ENCODE results near the gene ABCG1.

Gene ABCG1

DNA sequence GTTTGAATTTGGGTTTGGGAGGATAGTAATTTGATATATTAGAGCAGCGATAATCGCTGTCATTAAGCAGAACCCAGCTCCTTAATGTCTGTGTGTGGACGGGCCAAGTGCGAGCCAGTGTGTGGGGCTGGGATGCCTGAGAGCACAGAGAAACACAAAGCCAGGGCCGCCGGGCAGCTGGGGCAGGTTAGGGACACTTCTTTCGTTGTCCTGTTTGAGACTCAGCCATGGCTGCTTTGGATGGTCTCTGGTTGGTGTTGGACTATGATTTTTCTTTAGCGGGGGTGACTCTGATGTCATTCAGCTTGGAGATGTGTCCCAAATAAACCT, 33.4 kb downstream of the ABCG1 start:
- no peak for DNase-seq

DNA sequence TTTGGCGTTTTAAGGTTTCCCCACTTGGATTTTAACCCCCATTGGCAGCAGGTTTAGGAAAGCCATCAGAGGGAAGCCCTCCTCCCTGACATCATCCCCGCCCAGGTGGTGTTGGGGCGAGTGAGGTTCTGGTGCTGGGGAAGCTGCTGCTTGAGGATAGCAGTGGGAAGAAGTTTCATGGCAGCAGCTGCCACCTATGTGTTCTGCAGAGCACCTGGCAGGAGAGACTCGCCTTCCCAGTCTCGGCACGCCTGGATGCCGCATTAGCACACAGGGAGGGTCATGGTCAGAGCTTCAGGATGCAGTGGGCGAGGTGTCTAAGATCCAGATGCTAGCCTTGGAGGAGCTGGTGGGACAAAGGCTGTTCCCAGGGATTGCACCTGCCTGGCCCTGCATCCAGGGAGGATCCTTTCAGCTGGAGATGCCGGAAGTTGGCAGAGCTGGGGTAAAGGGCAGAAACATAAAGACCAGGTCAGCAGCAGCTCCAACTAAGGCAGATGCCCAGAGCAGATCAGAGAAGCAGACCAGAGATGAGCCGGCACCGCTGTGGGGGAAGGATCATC, 33.9 kb downstream of the ABCG1 start:
- no peak for DNase-seq

DNA sequence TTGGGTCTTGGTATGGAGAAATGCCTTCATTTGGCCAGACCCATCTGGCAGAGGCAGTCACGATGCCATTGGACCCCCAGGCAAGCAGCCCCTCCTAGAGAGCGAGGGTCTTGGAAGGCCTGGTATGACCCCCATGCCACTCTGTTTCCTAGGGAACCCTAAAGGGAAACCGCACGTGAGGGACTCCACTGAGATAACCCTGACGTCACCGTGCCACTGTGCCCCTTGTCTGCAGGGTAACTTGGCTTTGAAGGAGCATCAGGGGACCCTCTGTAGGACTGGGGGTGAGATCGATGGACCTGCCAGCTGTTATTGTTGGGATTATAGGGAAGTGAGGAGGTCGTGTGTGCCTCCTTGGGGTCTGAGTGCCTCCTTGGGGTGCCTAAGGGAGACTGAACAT, 34.5 kb downstream of the ABCG1 start:
- DNase-seq: no peak

DNA sequence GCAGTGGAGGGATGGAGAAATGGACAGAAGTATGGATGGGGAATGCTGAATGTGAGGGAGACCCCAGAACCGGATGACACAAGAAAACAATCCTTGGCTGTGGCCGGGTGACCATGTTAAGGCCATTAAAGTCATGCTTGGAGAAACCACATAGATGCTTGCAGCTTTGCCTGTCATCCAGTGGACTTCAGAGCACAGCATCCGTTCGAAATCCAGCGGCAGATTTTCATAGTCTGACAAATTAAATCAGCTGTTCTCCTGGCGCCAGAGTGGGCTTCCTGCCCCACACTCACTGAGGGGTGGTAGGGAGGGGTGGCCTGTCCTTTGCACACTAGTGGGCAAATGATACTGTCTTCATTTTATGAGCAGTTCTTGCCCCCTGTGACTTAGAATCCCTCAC, 35.1 kb downstream of the ABCG1 start:
- no peak for DNase-seq

DNA sequence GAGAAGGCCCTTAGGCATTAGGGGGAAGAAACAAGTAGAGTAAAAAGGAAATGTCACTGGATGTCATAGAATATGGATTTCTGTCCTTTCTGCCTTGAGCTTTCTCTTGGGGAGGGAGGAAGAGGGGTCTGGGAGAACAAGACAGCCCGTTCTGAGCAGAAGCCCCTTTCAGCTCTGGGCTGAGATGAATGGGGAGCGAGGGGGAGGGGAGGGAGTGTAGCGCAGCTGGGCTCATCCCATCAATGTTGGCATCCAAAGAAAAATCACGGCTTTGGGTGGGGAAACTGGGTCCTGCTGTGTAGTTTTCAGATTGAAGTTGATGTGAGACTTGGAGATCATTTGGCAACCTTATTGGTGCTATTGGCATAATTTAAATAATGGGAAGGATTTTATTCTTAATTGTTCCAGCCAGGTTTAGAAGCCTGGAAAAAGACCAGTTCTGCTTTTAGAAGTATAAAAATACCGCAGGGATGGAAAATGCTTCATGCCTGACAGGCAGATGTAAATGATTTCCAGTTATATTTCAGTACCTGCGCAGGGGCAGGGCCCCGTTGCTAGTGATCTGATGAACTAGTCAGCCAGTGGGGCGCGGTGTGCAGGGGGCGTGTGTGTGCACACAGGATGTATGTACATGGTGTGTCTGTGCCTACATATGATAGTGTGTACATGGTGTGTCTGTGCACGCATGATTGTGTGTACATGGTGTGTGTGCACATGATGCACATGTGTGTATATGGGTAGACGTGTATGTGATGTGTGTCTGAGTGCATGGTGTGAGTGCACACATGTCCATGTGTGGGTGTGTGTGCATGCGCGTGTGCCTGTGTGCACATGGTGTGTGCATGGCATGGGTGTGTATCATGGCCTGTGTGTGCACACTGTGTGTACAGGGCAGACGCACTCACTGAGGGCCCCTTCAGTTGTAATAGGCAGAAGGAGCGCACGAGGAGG, 36.0 kb downstream of the ABCG1 start:
- DNase-seq: no peak

DNA sequence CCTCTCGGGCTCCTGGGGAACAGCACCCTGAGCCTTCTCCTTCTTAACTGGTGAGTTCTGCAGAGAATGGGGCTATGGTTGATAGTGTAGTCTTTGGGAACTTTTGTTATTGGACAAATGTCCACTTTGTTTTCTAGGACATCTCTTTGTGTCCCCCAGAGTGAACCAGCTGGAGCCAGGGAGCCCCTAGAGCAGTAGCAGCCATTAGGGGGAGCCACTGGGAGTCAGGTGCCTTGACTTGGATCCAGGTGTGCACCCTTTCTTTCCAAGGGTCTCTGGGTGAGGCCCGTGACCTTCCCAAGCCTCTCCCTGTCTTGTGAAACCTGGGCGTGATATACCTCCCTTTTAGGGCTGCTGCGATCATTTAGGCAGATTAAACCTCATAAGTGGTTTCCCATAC, 36.9 kb downstream of the ABCG1 start:
- no peak for DNase-seq

DNA sequence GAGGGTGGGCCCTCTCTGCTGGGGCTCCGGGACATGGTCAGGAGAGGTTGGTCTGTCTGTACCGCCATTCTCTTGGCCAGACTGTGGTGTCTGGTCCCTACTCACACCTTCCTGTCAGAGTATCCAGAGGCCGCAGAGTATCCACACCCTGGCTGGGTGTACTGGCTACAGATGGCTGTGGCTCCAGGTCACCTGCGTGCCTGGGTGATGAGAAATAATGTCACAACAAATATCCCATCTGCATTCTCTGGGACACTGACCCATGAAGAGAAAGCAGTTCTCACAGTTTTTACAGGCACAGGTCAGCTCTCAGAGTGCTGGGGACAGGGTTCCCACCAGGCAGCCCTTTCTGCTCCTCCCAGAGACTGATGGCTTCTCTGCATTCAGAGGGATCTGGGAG, 37.4 kb downstream of the ABCG1 start:
- DNase-seq: no peak

DNA sequence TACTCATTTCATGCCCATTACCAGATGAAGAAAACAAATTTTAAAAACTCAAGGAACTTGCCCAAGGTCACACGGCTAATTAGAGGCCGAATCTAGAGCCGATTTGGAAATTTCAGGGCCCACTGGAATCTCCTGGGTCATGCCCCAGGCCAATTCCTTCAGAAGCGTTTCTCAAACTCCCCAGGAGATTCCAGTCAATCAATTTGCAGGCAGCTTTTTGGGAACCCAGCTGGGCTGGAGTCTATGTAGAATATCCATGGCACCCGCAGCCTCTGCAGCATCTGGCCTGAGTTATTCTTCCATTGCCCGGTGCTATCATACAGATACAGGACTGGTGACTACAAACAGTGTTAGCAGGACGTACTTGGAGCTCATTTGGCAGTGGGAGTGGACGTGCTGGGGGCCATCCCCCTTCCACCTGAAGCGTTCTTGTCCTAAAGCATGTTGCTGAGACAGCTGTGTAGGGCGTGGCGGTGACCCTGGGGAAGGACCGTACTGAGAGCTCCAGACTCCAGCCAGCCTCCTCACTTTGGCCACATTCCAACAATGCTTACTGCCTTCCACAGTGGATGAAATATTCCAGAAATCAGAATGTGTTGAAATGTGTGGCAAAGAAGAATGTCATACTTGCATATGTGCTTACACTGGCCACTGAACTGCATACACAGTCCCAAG, 38.3 kb downstream of the ABCG1 start:
- no peak for DNase-seq

DNA sequence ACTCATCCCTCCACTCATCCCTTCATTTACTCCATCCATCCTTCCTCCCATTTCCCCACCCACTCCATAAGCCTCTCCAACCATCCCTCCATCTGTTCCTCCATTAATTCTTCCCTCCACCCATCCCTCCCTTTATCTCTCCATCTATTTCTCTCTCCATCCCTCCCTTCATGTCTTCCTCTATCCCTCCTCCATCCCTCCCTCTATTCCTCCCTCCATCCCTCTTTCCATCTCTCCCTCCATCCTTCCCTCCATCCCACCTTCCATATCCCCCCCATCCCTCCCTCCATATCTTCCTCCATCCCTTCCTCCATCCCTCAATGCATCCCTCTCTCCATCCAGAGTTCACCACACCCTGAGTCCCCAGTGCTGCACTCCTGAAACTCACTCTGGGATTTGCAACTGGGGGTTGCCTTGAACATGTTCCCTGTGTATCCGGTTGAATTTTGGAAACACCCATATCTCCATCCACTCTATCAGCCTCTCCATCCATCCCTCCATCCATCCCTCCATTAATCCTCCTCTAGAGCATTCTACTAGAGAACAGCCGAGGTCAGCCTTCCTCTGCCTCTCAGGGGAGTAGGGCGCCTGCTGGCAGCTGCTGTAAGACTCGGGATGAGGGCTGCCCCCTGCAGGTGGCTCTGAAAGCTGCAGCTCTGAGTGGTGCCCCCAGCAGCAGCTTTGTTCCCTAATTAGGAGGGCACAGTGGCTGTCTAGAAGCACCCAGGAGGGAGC, 39.4 kb downstream of the ABCG1 start:
- DNase-seq: peak; percentile 82

DNA sequence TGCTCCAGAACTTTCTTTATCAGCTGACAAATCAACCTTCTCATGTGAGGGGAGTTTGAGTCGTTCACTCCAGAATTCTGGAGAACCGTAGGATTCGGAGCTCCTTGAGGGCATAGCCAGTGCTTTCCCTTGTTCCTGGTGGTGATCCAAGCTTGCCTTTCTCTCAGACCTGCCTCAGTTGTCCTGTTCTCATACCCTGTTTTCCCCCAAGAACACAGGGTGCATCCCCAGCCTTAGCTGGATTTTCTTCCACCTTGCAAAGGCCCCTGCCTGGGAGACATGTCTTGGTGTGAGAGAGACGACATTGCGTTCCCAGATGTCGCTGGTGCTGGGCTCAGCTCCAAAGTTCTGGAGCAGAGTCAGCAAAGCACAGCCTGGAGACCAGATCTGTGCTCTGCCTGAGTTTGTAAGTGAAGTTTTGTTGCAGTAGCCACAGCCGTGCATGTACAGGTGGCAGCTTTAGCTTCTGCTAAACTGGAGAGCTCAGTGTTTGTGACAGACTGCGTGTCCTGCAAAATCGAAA, 40.0 kb downstream of the ABCG1 start:
- no peak for DNase-seq

DNA sequence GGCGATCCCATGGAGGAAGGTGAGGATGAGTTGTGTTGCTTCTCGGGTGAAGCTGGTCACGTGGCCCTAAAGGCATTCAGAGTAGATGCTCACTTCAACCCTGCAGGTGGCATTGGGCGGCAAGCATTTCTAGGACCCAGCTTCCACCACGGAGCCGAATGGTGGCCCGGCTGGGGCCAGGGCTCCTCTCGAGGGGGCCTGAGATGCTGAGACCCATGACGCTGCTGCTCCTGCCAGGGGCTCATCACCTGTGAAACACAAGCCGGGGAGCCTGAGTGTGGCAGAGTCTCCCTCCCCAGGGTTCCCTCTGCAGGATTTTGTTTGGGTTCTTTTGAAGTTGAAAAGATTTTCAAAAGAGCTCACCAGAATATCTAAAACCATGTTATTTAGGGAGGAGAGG, 41.2 kb downstream of the ABCG1 start:
- DNase-seq: no peak

DNA sequence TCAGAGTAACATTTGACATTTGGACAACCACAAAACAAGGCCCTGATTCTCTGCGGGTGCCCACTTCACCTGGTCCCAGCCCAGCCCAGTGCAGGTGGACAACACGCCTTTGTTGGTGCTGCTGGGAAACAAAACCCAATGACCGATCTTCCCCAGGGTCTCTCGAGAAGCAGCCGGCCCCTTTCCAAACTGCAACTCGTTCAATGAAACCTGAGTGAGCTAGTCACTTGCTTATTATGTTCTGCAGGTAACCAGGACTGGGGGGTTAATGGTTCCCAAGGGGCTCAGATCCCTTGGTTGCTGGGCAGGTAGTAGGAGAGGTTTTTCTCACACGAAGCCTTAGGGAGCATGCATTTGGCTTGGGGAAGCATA, 42.9 kb downstream of the ABCG1 start:
- no peak for DNase-seq

DNA sequence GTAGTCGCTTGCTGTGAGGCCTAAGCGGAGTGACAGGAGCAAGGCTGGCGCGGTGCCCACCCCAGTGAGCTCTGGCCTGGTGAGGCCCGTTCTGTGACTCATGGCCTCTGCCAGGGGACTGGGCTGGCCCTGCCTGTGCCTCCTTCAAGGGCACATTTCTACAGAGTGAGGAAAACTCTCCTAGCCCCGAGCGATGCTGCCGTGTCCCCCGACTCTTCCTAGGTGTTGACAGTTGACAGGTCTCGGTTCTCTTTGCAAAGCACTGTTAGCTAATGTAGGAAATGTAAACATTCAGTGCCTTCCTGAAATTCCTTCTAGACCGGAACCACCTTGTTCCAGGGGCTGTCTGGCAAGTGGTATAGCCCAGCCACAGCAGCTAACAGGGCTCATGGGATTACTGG, 43.9 kb downstream of the ABCG1 start:
- DNase-seq: peak in 1 of 2 donors; percentile 44

DNA sequence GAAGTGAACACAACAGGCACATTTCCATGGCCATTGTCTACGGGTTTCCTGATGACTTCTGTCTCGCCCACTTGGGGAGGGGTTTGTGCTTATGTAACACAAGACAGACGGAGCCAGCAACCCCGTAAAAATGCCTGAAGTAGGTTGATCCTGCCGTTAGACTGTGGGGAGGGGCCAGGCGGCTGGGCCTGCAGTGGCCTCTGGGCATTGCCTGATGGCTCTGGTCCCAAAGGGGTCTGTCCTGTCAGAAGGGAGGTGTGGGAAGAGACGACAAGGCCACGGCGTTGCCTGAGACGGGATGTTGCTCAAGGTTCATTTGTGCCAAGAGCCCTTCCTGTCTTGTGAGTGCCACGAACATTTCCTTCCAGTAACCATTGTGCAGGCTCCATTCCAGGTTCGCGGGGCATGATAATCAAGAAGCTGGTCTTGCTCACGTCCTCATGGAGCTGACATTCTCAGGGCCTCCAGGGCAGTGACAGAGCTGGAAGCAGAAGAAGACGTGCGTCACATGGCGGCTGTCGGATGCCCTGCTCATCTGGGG, 44.7 kb downstream of the ABCG1 start:
- DNase-seq: no peak

DNA sequence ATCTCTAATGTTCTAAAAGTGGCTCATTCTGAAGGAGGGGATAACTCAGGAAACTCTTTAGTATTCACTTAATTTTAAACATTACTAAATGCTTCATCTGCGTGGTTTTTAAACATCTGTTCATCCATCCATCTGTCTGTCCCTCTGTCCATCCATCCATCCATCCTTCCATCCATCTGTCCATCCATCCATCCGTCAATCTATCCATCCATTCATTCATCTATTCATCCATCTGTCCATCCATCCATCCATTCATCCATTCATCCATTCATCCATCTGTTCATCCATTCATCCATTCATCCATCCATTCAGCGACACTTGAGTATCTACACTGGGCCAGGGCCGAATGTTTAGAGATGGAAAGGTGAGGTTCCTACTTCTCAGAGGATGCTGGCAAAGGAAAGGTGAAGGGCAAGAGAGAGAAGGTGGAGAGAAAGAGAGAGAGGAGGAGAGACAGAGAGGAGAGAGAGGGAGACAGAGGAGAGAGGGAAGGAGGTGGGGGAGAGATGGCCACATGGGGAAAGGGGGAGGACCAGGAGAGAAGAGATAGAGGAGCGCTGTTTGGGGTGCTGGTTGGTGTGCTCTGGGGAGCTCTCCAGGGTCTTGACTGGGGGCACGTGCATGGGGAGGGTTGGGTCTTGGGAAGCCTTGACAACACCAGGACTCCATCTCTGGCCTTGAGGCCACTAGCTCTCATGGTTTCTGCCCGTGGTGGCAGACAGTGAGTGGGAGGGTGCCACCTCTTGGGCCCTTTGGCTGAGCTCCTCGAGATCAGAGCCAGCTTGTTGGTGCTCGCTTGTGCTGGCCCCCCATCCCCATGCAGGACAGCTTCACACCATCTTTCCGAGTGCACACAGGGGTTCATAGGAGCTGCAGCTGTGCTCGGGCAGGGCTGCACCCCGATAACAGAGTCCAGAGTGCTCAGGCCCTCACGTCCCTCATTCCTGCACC, 45.6 kb downstream of the ABCG1 start:
- no peak for DNase-seq

DNA sequence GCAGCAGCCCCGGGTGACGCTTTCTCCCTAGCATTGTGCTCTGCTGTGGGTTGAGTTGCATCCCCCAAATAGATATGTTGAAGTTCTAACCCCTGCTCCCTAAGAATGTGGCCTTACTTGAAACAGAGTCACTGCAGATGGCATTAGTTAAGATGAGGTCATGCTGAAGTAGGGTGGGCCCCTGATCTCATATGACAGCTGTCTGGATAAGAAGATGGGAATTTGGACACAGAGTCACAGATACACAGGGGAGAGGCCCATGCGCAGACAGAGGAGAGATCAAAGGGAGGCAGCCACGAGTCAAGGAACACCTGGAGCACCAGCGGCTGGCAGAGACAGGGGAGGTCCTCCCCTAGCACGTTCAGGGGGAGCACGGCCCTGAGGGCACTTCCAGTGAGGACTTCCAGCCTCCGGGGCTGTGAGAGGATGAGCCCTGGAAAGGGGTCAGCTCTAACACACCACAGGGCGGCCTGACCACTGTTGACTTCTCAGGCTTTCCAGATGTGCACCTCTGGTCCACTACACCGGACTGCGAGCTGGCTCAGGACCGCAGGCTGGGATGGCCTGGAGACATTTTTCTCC, 46.4 kb downstream of the ABCG1 start:
- no peak for DNase-seq

DNA sequence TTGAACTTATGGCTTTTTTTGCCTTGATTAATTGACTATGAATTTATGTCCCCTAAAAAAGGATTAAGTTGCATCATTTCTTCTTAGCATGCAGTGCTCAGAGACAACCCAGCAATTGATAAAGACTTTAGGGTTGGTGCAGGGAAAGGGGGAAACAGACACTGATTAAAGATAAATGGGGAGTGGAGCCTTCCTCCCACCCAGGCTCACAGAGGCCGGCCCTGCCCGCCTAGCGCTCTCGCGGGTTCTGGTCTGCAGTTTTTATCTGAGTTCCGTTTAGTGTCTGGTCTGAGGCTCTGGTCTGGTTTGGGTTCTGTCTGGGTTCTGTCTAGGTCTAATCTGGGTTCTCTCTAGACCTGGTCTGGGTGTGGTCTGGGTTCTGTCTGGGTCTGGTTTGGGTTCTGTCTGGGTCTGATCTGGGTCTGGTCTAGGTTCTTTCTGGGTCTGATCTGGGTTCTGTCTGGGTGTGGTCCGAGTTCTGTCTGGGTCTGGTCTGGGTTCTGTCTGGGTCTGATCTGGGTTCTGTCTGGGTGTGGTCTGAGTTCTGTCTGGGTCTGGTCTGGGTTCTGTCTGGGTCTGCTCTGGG, 48.1 kb downstream of the ABCG1 start:
- DNase-seq: no peak

DNA sequence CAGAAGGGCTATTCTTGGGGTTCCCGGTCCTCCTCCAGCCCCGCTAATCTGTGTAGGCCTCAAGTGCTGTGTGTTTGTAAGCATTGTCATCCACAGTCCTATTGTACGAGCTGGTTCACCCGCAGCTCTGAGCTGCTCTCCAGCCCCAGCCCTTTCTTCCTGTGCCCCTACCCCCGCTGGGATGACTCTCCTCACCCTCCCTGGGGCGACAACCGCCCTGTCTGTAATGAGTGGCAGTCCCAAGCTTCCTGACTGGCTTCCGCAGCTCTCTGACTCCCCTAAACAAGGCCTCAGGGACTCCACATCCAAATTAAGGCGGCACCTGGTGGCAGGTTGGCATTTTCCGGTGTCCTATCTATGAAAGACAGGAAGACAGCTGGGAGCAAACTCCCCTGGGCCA, 50.4 kb downstream of the ABCG1 start:
- no peak for DNase-seq

DNA sequence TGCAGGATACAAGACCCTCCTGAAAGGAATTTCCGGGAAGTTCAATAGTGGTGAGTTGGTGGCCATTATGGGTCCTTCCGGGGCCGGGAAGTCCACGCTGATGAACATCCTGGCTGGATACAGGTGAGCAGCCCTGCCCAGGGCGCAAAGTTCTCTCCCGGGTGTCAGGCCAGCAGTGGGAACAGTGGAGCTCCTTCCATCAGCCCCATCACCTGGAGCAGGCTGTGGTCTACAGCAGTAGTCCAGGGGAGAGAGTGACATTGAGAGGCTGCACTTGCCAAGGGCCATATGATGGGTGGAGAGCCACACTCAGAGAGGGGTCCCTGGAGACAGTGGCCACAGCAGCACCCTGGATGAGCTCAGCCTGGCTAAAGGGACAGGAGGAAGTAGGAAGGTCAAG, 52.1 kb downstream of the ABCG1 start:
- DNase-seq: no peak

DNA sequence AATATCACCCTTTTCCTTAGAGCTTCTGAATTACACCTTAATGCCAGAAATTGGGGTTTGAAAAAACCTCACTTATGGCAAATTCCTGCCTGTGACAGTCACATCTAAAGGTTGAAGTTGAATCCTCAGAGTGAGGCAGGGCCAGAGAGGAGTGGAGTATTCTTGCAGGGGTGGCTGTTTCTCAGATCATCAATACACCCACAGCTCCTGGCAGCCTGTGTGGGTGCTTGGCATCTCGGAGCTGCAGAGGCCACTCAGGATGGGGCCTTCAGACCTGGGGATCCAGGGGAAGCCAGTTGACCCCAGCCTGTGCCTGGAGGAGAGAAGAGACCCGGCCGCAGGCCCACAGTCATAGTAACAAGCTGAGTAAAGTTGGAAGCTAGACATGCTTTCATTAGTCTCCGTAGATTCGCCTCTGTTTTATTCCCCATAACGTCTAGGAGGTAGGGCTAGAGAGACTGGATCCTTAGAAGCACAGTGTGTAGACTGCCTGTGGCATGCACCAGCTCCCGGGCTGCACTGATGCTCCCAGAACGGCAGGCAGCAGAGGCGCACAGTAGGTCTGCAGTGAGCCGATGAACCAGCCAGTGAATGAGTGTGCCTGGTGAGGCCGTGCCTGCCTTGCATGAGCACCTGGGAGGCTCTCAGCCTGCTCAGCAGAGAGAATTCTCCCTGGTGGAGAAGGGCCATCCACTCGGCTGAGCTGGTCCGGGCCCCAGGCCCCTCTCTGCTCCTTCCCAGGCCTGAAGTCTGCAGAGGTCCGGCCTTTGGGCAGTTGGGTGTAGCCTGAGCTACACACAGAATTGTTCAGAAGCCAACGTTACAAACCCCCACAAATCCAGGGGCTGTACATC, 53.4 kb downstream of the ABCG1 start:
- DNase-seq: no peak
